ENCODE results near the gene NTMT1. TPM values are rescaled to one million over a fixed set of nuclear protein-coding genes. Genes with fewer than 3 reads are reported as not detected.
A peak's percentile ranks its signal among the peaks of the same experiment; 100 is the strongest.

NTMT1 gene
- polyA plus RNA-seq, 3 donors = 16.0 to 43.9 (median 28.2) TPM

DNA sequence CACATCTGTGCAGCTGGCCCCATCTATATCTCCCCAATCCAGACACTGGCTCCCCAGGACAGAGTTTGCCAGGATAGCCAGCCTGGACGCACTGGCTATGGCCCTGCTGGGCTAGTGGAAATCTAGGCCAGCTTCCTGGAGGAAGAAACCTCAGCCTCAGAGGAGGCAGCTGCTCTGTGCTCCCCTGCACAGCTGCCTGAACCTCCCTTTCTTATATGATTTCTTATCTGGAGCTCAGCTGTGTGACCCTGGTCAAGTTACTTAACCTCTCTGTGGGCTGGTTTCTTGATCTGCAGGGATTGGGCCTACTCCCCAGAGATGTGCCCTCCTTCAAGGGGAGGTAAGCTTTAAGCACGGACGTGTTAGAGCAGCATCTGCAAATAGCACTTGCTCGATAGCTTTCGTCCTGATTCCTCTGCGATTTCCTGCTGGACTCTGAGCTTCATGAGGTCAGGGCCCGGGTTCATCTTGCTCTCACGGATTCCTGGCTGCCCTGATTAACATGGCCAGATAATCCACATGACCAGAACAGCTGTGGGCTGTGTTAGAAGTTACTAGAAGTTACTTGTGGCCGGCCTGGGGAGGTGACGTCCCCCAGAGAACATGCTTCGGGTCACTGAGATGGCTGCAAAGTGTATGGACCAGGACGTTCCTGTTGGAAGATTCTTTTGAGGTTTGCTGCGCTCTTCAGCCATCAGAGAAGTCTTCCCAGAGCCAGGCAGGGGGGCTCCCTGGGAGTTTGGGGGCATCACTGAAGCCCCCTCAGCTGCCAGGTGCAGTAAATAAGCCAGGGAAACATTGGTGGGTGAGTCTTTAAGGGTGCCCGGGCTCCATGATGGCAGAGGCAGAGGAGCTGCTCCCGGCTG lies 19.6 kb upstream of the NTMT1 start:
- H3K4me1 Mint-ChIP-seq = peaks cover 60% of the 10 kb centered on the region
- TF ChIP-seq, protein P1, sequence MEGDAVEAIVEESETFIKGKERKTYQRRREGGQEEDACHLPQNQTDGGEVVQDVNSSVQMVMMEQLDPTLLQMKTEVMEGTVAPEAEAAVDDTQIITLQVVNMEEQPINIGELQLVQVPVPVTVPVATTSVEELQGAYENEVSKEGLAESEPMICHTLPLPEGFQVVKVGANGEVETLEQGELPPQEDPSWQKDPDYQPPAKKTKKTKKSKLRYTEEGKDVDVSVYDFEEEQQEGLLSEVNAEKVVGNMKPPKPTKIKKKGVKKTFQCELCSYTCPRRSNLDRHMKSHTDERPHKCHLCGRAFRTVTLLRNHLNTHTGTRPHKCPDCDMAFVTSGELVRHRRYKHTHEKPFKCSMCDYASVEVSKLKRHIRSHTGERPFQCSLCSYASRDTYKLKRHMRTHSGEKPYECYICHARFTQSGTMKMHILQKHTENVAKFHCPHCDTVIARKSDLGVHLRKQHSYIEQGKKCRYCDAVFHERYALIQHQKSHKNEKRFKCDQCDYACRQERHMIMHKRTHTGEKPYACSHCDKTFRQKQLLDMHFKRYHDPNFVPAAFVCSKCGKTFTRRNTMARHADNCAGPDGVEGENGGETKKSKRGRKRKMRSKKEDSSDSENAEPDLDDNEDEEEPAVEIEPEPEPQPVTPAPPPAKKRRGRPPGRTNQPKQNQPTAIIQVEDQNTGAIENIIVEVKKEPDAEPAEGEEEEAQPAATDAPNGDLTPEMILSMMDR (IDR thresholded peaks at IDR 0.05) = no peak
- no peaks in the 10 kb centered on the region for H4K20me1 ChIP-seq (ENCODE audit: insufficient read depth, low read length)
- H3K79me2 ChIP-seq (ENCODE audit: insufficient read depth, low read length) = no peaks in the 10 kb centered on the region
- no peaks in the 10 kb centered on the region for H3K9me3 ChIP-seq (replicated peaks in 1 of 2; ENCODE audit: control insufficient read depth in 1 of 2, insufficient read depth in 1 of 2, low read length in 2 of 2)
- H3K4me3 ChIP-seq (replicated peaks in 1 of 3; ENCODE audit: low read depth in 2 of 3, low read length in 3 of 3) = peak overlapping the region in 1 of 3 experiments; percentile 69
- peak overlapping the region; percentile 44 to 79 for H3K27ac ChIP-seq (ENCODE audit: low read depth in 1 of 2, low read length in 2 of 2)
- no peak overlapping the region for H3K4me3 Mint-ChIP-seq
- H3K4me1 ChIP-seq (ENCODE audit: control insufficient read depth in 1 of 2, insufficient read depth in 2 of 2, low read length in 2 of 2) = peaks cover 56 to 64% of the 10 kb centered on the region in 2 donors
- no peak for DNase-seq
- H3K4me2 ChIP-seq (replicated peaks; ENCODE audit: extremely low read depth, low read length, poor library complexity, severe bottlenecking) = peak overlapping the region; percentile 72
- peaks cover 0 to 1% (median 0%) of the 10 kb centered on the region in 3 donors for H3K27me3 Mint-ChIP-seq (ENCODE audit: low read depth in 3 of 3)
- H3K36me3 Mint-ChIP-seq = no peaks in the 10 kb centered on the region
- no peak overlapping the region for H3K9ac ChIP-seq (ENCODE audit: insufficient read depth, low read length, poor library complexity, severe bottlenecking)
- H3K36me3 ChIP-seq (replicated peaks in 1 of 2; ENCODE audit: control insufficient read depth in 1 of 2, insufficient read depth in 2 of 2, low read length in 2 of 2) = no peaks in the 10 kb centered on the region
- H3K9me3 Mint-ChIP-seq = peaks cover 0 to 2% (median 0%) of the 10 kb centered on the region in 7 donors
- H3K27me3 ChIP-seq (ENCODE audit: control insufficient read depth in 2 of 2, insufficient read depth in 2 of 2, low read length in 2 of 2) = no peaks in the 10 kb centered on the region
- intact Hi-C loops (cut with micrococcal nuclease) = loop anchor here in 1 of 2 donors (5.0 to 10.0 kb wide), 2 partner anchors 112 to 284 kb away; no protein-coding TSS in a partner anchor
- H2AFZ ChIP-seq (ENCODE audit: insufficient read depth, low read depth, low read length, poor library complexity, severe bottlenecking) = no peak overlapping the region
- H3K27ac Mint-ChIP-seq = peak overlapping the region in 6 of 7 donors; percentile 35 to 97 (median 64)
- WGBS (ENCODE audit: insufficient coverage) = 86% methylated on average over 12 of the region's 15 CpGs

DNA sequence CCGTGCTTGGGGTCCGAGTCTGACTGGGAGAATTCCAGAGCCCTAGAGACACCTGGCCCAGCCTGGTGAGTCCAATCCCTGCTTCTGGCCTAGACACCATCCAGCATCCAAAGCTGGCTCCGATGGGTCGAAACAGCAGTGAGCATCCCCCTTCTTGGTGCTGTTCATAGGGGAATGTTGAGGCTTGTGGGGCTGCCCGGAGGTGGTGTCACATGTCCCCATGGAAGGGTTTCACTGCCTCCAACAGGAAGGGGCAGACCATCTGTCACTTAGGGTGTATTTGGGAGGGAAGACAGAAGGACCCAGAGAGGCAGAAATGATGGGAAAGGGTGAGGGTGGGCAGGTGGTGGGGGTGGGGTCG lies 19.0 kb upstream of the NTMT1 start:
- Mint-ChIP-seq H3K9me3 (peaks cover 0 to 2% (median 0%) of the 10 kb centered on the region in 7 donors), H3K4me3 (peak overlapping the region; percentile 41 to 90), H3K27me3 (ENCODE audit: low read depth in 3 of 3) (peaks cover 0 to 2% (median 1%) of the 10 kb centered on the region in 3 donors), H3K27ac (peak overlapping the region; percentile 89 to 97 (median 97)), H3K4me1 (peaks cover 60% of the 10 kb centered on the region), H3K36me3 (no peaks in the 10 kb centered on the region)
- WGBS (ENCODE audit: insufficient coverage) = 72% methylated on average over 5 of the region's 6 CpGs
- Histone ChIP-seq H3K9me3 (replicated peaks in 1 of 2; ENCODE audit: control insufficient read depth in 1 of 2, insufficient read depth in 1 of 2, low read length in 2 of 2) (no peaks in the 10 kb centered on the region), H3K36me3 (replicated peaks in 1 of 2; ENCODE audit: control insufficient read depth in 1 of 2, insufficient read depth in 2 of 2, low read length in 2 of 2) (no peaks in the 10 kb centered on the region), H4K20me1 (ENCODE audit: insufficient read depth, low read length) (no peaks in the 10 kb centered on the region), H3K27ac (ENCODE audit: low read depth in 1 of 2, low read length in 2 of 2) (peak overlapping the region; percentile 44 to 79), H3K4me2 (replicated peaks; ENCODE audit: extremely low read depth, low read length, poor library complexity, severe bottlenecking) (peak overlapping the region; percentile 72), H3K4me1 (ENCODE audit: control insufficient read depth in 1 of 2, insufficient read depth in 2 of 2, low read length in 2 of 2) (peaks cover 56 to 64% of the 10 kb centered on the region in 2 donors), H3K9ac (ENCODE audit: insufficient read depth, low read length, poor library complexity, severe bottlenecking) (peak overlapping the region; percentile 50), H3K79me2 (ENCODE audit: insufficient read depth, low read length) (no peaks in the 10 kb centered on the region), H2AFZ (ENCODE audit: insufficient read depth, low read depth, low read length, poor library complexity, severe bottlenecking) (no peak overlapping the region), H3K4me3 (replicated peaks in 1 of 3; ENCODE audit: low read depth in 2 of 3, low read length in 3 of 3) (peak overlapping the region in 1 of 3 experiments; percentile 69), H3K27me3 (ENCODE audit: control insufficient read depth in 2 of 2, insufficient read depth in 2 of 2, low read length in 2 of 2) (no peaks in the 10 kb centered on the region)
- intact Hi-C loops (cut with micrococcal nuclease) = loop anchor here in 1 of 2 donors (5.0 to 10.0 kb wide), 2 partner anchors 112 to 285 kb away; no protein-coding TSS in a partner anchor
- TF ChIP-seq, protein P1 (IDR thresholded peaks at IDR 0.05) = no peak
- no peak for DNase-seq
